ENCODE results near the gene RPL29.
A peak's percentile ranks its signal among the peaks of the same experiment; 100 is the strongest.

RPL29 gene

GRCh38 chr3:51960386-51960785, 35.3 kb downstream of the RPL29 start:
- no peak overlapping the region for H3K27ac ChIP-seq (ENCODE audit: low read depth, low read length)
- H3K9me3 ChIP-seq (ENCODE audit: control insufficient read depth in 5 of 5, low read length in 5 of 5), result no peaks in the 10 kb centered on the region
- no peak overlapping the region for H3K9ac ChIP-seq (ENCODE audit: low read length in 5 of 5)
- peaks cover 0 to 39% (median 23%) of the 10 kb centered on the region in 5 donors for H3K36me3 ChIP-seq (ENCODE audit: control insufficient read depth in 5 of 5, insufficient read depth in 5 of 5, low read length in 5 of 5)
- no peaks in the 10 kb centered on the region for H3K27me3 ChIP-seq (ENCODE audit: control insufficient read depth in 5 of 5, insufficient read depth in 4 of 5, low read length in 5 of 5)
- H3K4me3 ChIP-seq (ENCODE audit: low read depth in 1 of 5, low read length in 5 of 5), result no peak overlapping the region
- peaks cover 3 to 20% (median 12%) of the 10 kb centered on the region in 5 donors for H3K4me1 ChIP-seq (ENCODE audit: control insufficient read depth in 5 of 5, insufficient read depth in 5 of 5, low read length in 5 of 5)

- no peak overlapping the region for H3K27ac ChIP-seq (ENCODE audit: low read depth, low read length)
- no peaks in the 10 kb centered on the region for H3K27me3 ChIP-seq (ENCODE audit: control insufficient read depth in 5 of 5, insufficient read depth in 4 of 5, low read length in 5 of 5)
- H3K4me3 ChIP-seq (ENCODE audit: low read depth in 1 of 5, low read length in 5 of 5), result no peak overlapping the region
- peaks cover 3 to 23% (median 16%) of the 10 kb centered on the region in 5 donors for H3K4me1 ChIP-seq (ENCODE audit: control insufficient read depth in 5 of 5, insufficient read depth in 5 of 5, low read length in 5 of 5)
- no peak overlapping the region for H3K9ac ChIP-seq (ENCODE audit: low read length in 5 of 5)
- peaks cover 0 to 39% (median 23%) of the 10 kb centered on the region in 5 donors for H3K36me3 ChIP-seq (ENCODE audit: control insufficient read depth in 5 of 5, insufficient read depth in 5 of 5, low read length in 5 of 5)
- H3K9me3 ChIP-seq (ENCODE audit: control insufficient read depth in 5 of 5, low read length in 5 of 5), result no peaks in the 10 kb centered on the region
Measured at GRCh38 chr3:51959651-51960050, 36.0 kb downstream of the RPL29 start.

GRCh38 chr3:51958603-51959521, 36.8 kb downstream of the RPL29 start:
- H3K27ac ChIP-seq (ENCODE audit: low read depth, low read length), result no peak overlapping the region
- no peaks in the 10 kb centered on the region for H3K27me3 ChIP-seq (ENCODE audit: control insufficient read depth in 5 of 5, insufficient read depth in 4 of 5, low read length in 5 of 5)
- peaks cover 3 to 23% (median 16%) of the 10 kb centered on the region in 5 donors for H3K4me1 ChIP-seq (ENCODE audit: control insufficient read depth in 5 of 5, insufficient read depth in 5 of 5, low read length in 5 of 5)
- no peak overlapping the region for H3K9ac ChIP-seq (ENCODE audit: low read length in 5 of 5)
- no peak overlapping the region for H3K4me3 ChIP-seq (ENCODE audit: low read depth in 1 of 5, low read length in 5 of 5)
- H3K36me3 ChIP-seq (ENCODE audit: control insufficient read depth in 5 of 5, insufficient read depth in 5 of 5, low read length in 5 of 5), result peaks cover 0 to 39% (median 23%) of the 10 kb centered on the region in 5 donors
- no peaks in the 10 kb centered on the region for H3K9me3 ChIP-seq (ENCODE audit: control insufficient read depth in 5 of 5, low read length in 5 of 5)

GRCh38 chr3:51957520-51958205, 38.0 kb downstream of the RPL29 start:
- H3K27ac ChIP-seq (ENCODE audit: low read depth, low read length), result no peak overlapping the region
- no peak overlapping the region for H3K4me3 ChIP-seq (ENCODE audit: low read depth in 1 of 5, low read length in 5 of 5)
- H3K27me3 ChIP-seq (ENCODE audit: control insufficient read depth in 5 of 5, insufficient read depth in 4 of 5, low read length in 5 of 5), result no peaks in the 10 kb centered on the region
- H3K9me3 ChIP-seq (ENCODE audit: control insufficient read depth in 5 of 5, low read length in 5 of 5), result no peaks in the 10 kb centered on the region
- no peak overlapping the region for H3K9ac ChIP-seq (ENCODE audit: low read length in 5 of 5)
- peaks cover 3 to 23% (median 16%) of the 10 kb centered on the region in 5 donors for H3K4me1 ChIP-seq (ENCODE audit: control insufficient read depth in 5 of 5, insufficient read depth in 5 of 5, low read length in 5 of 5)
- peaks cover 0 to 39% (median 23%) of the 10 kb centered on the region in 5 donors for H3K36me3 ChIP-seq (ENCODE audit: control insufficient read depth in 5 of 5, insufficient read depth in 5 of 5, low read length in 5 of 5)

GRCh38 chr3:51955893-51956770, 39.6 kb downstream of the RPL29 start:
- no peak overlapping the region for H3K27ac ChIP-seq (ENCODE audit: low read depth, low read length)
- H3K36me3 ChIP-seq (ENCODE audit: control insufficient read depth in 5 of 5, insufficient read depth in 5 of 5, low read length in 5 of 5), result peaks cover 0 to 37% (median 23%) of the 10 kb centered on the region in 5 donors
- peak overlapping the region in 3 of 5 donors; percentile 21 to 53 (median 23) for H3K9ac ChIP-seq (ENCODE audit: low read length in 5 of 5)
- no peaks in the 10 kb centered on the region for H3K27me3 ChIP-seq (ENCODE audit: control insufficient read depth in 5 of 5, insufficient read depth in 4 of 5, low read length in 5 of 5)
- H3K4me1 ChIP-seq (ENCODE audit: control insufficient read depth in 5 of 5, insufficient read depth in 5 of 5, low read length in 5 of 5), result peaks cover 3 to 17% (median 15%) of the 10 kb centered on the region in 5 donors
- no peaks in the 10 kb centered on the region for H3K9me3 ChIP-seq (ENCODE audit: control insufficient read depth in 5 of 5, low read length in 5 of 5)
- H3K4me3 ChIP-seq (ENCODE audit: low read depth in 1 of 5, low read length in 5 of 5), result peak overlapping the region in 4 of 5 donors; percentile 39 to 57 (median 48)

- Histone ChIP-seq H3K27ac (ENCODE audit: low read depth, low read length) (no peak within 1 kb of the TSS), H3K4me1 (ENCODE audit: control insufficient read depth in 5 of 5, insufficient read depth in 5 of 5, low read length in 5 of 5) (peaks cover 3 to 17% (median 15%) of the 10 kb centered on the region in 5 donors), H3K9ac (ENCODE audit: low read length in 5 of 5) (peak within 1 kb of the TSS in 3 of 5 donors; percentile 21 to 53 (median 23)), H3K9me3 (ENCODE audit: control insufficient read depth in 5 of 5, low read length in 5 of 5) (no peaks in the 10 kb centered on the region), H3K36me3 (ENCODE audit: control insufficient read depth in 5 of 5, insufficient read depth in 5 of 5, low read length in 5 of 5) (peaks cover 0 to 29% (median 20%) of the 10 kb centered on the region in 5 donors), H3K4me3 (ENCODE audit: low read depth in 1 of 5, low read length in 5 of 5) (peak within 1 kb of the TSS in 4 of 5 donors; percentile 39 to 57 (median 48)), H3K27me3 (ENCODE audit: control insufficient read depth in 5 of 5, insufficient read depth in 4 of 5, low read length in 5 of 5) (no peaks in the 10 kb centered on the region)
Measured at GRCh38 chr3:51955175-51955892, 40.4 kb downstream of the RPL29 start, which contains the start of gene GPR62. TSS of gene GPR62 (plus strand) at chr3:51955381. CDS start at chr3:51955653, 272 bp downstream.

GRCh38 chr3:51954713-51955112, 41.0 kb downstream of the RPL29 start:
- H3K27me3 ChIP-seq (ENCODE audit: control insufficient read depth in 5 of 5, insufficient read depth in 4 of 5, low read length in 5 of 5), result no peaks in the 10 kb centered on the region
- no peak overlapping the region for H3K4me3 ChIP-seq (ENCODE audit: low read depth in 1 of 5, low read length in 5 of 5)
- no peak overlapping the region for H3K27ac ChIP-seq (ENCODE audit: low read depth, low read length)
- peaks cover 0 to 24% (median 13%) of the 10 kb centered on the region in 5 donors for H3K36me3 ChIP-seq (ENCODE audit: control insufficient read depth in 5 of 5, insufficient read depth in 5 of 5, low read length in 5 of 5)
- H3K9me3 ChIP-seq (ENCODE audit: control insufficient read depth in 5 of 5, low read length in 5 of 5), result no peaks in the 10 kb centered on the region
- no peak overlapping the region for H3K9ac ChIP-seq (ENCODE audit: low read length in 5 of 5)
- peaks cover 3 to 17% (median 15%) of the 10 kb centered on the region in 5 donors for H3K4me1 ChIP-seq (ENCODE audit: control insufficient read depth in 5 of 5, insufficient read depth in 5 of 5, low read length in 5 of 5)

GRCh38 chr3:51954105-51954504, 41.6 kb downstream of the RPL29 start:
- no peak overlapping the region for H3K27ac ChIP-seq (ENCODE audit: low read depth, low read length)
- peaks cover 0 to 24% (median 12%) of the 10 kb centered on the region in 5 donors for H3K36me3 ChIP-seq (ENCODE audit: control insufficient read depth in 5 of 5, insufficient read depth in 5 of 5, low read length in 5 of 5)
- H3K9me3 ChIP-seq (ENCODE audit: control insufficient read depth in 5 of 5, low read length in 5 of 5), result no peaks in the 10 kb centered on the region
- H3K4me3 ChIP-seq (ENCODE audit: low read depth in 1 of 5, low read length in 5 of 5), result no peak overlapping the region
- H3K4me1 ChIP-seq (ENCODE audit: control insufficient read depth in 5 of 5, insufficient read depth in 5 of 5, low read length in 5 of 5), result peaks cover 3 to 17% (median 15%) of the 10 kb centered on the region in 5 donors
- H3K9ac ChIP-seq (ENCODE audit: low read length in 5 of 5), result no peak overlapping the region
- H3K27me3 ChIP-seq (ENCODE audit: control insufficient read depth in 5 of 5, insufficient read depth in 4 of 5, low read length in 5 of 5), result no peaks in the 10 kb centered on the region

GRCh38 chr3:51953445-51953844, 42.2 kb downstream of the RPL29 start:
- H3K9me3 ChIP-seq (ENCODE audit: control insufficient read depth in 5 of 5, low read length in 5 of 5), result no peaks in the 10 kb centered on the region

More at GRCh38 chr3:51953445-51953844, 42.2 kb downstream of the RPL29 start:
- peaks cover 0 to 24% (median 10%) of the 10 kb centered on the region in 5 donors for H3K36me3 ChIP-seq (ENCODE audit: control insufficient read depth in 5 of 5, insufficient read depth in 5 of 5, low read length in 5 of 5)
- no peak overlapping the region for H3K27ac ChIP-seq (ENCODE audit: low read depth, low read length)
- no peaks in the 10 kb centered on the region for H3K27me3 ChIP-seq (ENCODE audit: control insufficient read depth in 5 of 5, insufficient read depth in 4 of 5, low read length in 5 of 5)
- H3K4me1 ChIP-seq (ENCODE audit: control insufficient read depth in 5 of 5, insufficient read depth in 5 of 5, low read length in 5 of 5), result peaks cover 3 to 17% (median 15%) of the 10 kb centered on the region in 5 donors
- H3K9ac ChIP-seq (ENCODE audit: low read length in 5 of 5), result no peak overlapping the region
- no peak overlapping the region for H3K4me3 ChIP-seq (ENCODE audit: low read depth in 1 of 5, low read length in 5 of 5)
